DND-41 (cell line): Measurements from ENCODE around the gene BBS10.

ENCODE experiments used
- ATAC-seq: fragments of 200-7000 bp; cut with Tn5 transposase; 3 replicates; pipeline ENCODE4 v1.9.1; 2021; ENCODE audit warnings: low read depth; ENCODE audit not compliant: insufficient read depth
- DNase-seq: peaks from one replicate; pipeline ENCODE4 v3.0.0-alpha.2; 2020
- H2AFZ ChIP-seq: 2 replicates; pipeline ENCODE4 v1.6.0; 2012; ENCODE audit warnings: low read depth, low read length
- H3K27ac ChIP-seq: 2 replicates; pipeline ENCODE4 v1.5.1; 2012; ENCODE audit warnings: low read length, inconsistent platforms
- H3K27me3 ChIP-seq: fragments of 200-600 bp; sonication (generic); 2 replicates; pipeline ENCODE4 v1.6.0; 2012; ENCODE audit warnings: low read length, mild to moderate bottlenecking, inconsistent platforms; ENCODE audit not compliant: insufficient read depth, poor library complexity
- H3K36me3 ChIP-seq: 2 replicates; pipeline ENCODE4 v1.5.1; 2012; ENCODE audit warnings: low read length, inconsistent platforms; ENCODE audit not compliant: insufficient read depth
- H3K4me1 ChIP-seq: 2 replicates; pipeline ENCODE4 v1.5.1; 2012; ENCODE audit warnings: mild to moderate bottlenecking, low read length; ENCODE audit not compliant: insufficient read depth
- H3K4me2 ChIP-seq: 2 replicates; pipeline ENCODE4 v1.6.0; 2012; ENCODE audit warnings: mild to moderate bottlenecking, moderate library complexity, low read length, inconsistent platforms; ENCODE audit not compliant: insufficient read depth
- H3K4me3 ChIP-seq, 2 experiments: fragments of 200-600 bp in 1 of 2; shearing (Covaris generic) in 1 of 2; 2 replicates each; pipeline ENCODE4 v1.5.1; 2012 to 2016; ENCODE audit warnings: inconsistent platforms in 2 of 2, low read length in 2 of 2, mild to moderate bottlenecking in 2 of 2, low read depth in 1 of 2, moderate library complexity in 1 of 2
- H3K79me2 ChIP-seq: 2 replicates; pipeline ENCODE4 v1.6.0; 2012; ENCODE audit warnings: low read length, inconsistent platforms; ENCODE audit not compliant: insufficient read depth
- H3K9ac ChIP-seq: 2 replicates; pipeline ENCODE4 v1.6.0; 2012; ENCODE audit warnings: low read depth, mild to moderate bottlenecking, inconsistent platforms, low read length, moderate library complexity
- H3K9me3 ChIP-seq: 2 replicates; pipeline ENCODE4 v1.5.1; 2012; ENCODE audit warnings: low read length, moderate library complexity, mild to moderate bottlenecking, inconsistent platforms; ENCODE audit not compliant: insufficient read depth, severe bottlenecking
- H4K20me1 ChIP-seq: 2 replicates; pipeline ENCODE4 v1.6.0; 2012; ENCODE audit warnings: low read length; ENCODE audit not compliant: insufficient read depth
- EZH2 ChIP-seq: IDR thresholded peaks from 3 replicates; pipeline ENCODE4 v1.6.1; 2012; ENCODE audit warnings: borderline replicate concordance, low read depth, mild to moderate bottlenecking, moderate library complexity, low read length, inconsistent platforms; ENCODE audit not compliant: severe bottlenecking
- TF ChIP-seq, protein P1 (sequence below): IDR thresholded peaks from 2 replicates; pipeline ENCODE4 v1.5.1; 2012; ENCODE audit warnings: borderline replicate concordance, low read length, moderate library complexity, mild to moderate bottlenecking; ENCODE audit not compliant: poor library complexity, severe bottlenecking; ENCODE audit errors: extremely low read depth

The BBS10 gene

GRCh38 chr12:76375939-76376338 is 27.7 kb upstream of the BBS10 start:
- Histone ChIP-seq H3K36me3 (peaks cover 46% of the 10 kb centered on the region; the same call in 1 of the 2 replicates), H3K9me3 (no peaks in the 10 kb centered on the region), H4K20me1 (no peaks in the 10 kb centered on the region), H3K79me2 (no peaks in the 10 kb centered on the region), H2AFZ (no peak overlapping the region), H3K4me3 (no peak overlapping the region), H3K27ac (no peak overlapping the region), H3K4me1 (no peaks in the 10 kb centered on the region), H3K4me2 (no peak overlapping the region), H3K9ac (no peak overlapping the region), H3K27me3 (no peaks in the 10 kb centered on the region)
- TF ChIP-seq, protein P1, sequence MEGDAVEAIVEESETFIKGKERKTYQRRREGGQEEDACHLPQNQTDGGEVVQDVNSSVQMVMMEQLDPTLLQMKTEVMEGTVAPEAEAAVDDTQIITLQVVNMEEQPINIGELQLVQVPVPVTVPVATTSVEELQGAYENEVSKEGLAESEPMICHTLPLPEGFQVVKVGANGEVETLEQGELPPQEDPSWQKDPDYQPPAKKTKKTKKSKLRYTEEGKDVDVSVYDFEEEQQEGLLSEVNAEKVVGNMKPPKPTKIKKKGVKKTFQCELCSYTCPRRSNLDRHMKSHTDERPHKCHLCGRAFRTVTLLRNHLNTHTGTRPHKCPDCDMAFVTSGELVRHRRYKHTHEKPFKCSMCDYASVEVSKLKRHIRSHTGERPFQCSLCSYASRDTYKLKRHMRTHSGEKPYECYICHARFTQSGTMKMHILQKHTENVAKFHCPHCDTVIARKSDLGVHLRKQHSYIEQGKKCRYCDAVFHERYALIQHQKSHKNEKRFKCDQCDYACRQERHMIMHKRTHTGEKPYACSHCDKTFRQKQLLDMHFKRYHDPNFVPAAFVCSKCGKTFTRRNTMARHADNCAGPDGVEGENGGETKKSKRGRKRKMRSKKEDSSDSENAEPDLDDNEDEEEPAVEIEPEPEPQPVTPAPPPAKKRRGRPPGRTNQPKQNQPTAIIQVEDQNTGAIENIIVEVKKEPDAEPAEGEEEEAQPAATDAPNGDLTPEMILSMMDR, result no peak
- no peak for TF ChIP-seq EZH2
- no peak for ATAC-seq
- no peak for DNase-seq

- Histone ChIP-seq H4K20me1 (no peaks in the 10 kb centered on the region), H3K36me3 (peaks cover 48% of the 10 kb centered on the region; the same call in 1 of the 2 replicates), H3K79me2 (no peaks in the 10 kb centered on the region), H3K4me2 (no peak overlapping the region), H3K27ac (no peak overlapping the region), H2AFZ (no peak overlapping the region), H3K4me1 (no peaks in the 10 kb centered on the region), H3K27me3 (no peaks in the 10 kb centered on the region), H3K9ac (no peak overlapping the region), H3K4me3 (no peak overlapping the region), H3K9me3 (no peaks in the 10 kb centered on the region)
- no peak for DNase-seq
- ATAC-seq, result no peak
- no peak for TF ChIP-seq EZH2
Observed at GRCh38 chr12:76375470-76375869, 27.3 kb upstream of the BBS10 start.

GRCh38 chr12:76374386-76375020 is 26.3 kb upstream of the BBS10 start:
- no peak overlapping the region for H3K4me3 ChIP-seq

DNA sequence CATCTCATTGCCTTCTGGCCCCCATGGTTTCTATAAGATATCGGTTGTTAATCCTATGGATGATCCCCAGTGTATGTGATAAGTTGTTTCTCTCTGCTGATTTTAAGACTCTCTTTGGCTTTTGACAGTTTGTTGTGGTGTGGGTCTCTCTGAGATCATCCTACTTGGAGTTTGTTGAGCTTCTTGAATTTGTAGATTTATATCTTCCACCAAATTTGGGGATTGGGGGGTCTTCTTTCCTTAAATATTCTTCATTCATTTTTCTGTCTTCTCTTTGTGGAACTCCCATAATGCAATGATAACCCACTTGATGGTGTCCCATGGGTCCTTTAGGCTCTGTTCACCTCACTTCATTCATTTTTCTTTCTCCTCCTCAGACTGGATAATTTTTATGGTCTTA is 20.0 kb upstream of the BBS10 start:
- peaks cover 58% of the 10 kb centered on the region for H3K36me3 ChIP-seq
- H3K9ac ChIP-seq, result no peak overlapping the region
- no peak overlapping the region for H2AFZ ChIP-seq
- no peaks in the 10 kb centered on the region for H3K4me1 ChIP-seq
- TF ChIP-seq EZH2, result no peak
- TF ChIP-seq, protein P1, result no peak
- ATAC-seq (no peak), DNase-seq (no peak)
- H3K79me2 ChIP-seq, result no peaks in the 10 kb centered on the region
- H3K27me3 ChIP-seq, result no peaks in the 10 kb centered on the region
- H3K27ac ChIP-seq, result no peak overlapping the region
- no peaks in the 10 kb centered on the region for H4K20me1 ChIP-seq
- no peak overlapping the region for H3K4me3 ChIP-seq
- no peaks in the 10 kb centered on the region for H3K9me3 ChIP-seq
- no peak overlapping the region for H3K4me2 ChIP-seq

More at GRCh38 chr12:76374386-76375020, 26.3 kb upstream of the BBS10 start:
- no peaks in the 10 kb centered on the region for H3K9me3 ChIP-seq
- TF ChIP-seq, protein P1, result no peak
- TF ChIP-seq EZH2, result no peak
- H3K27ac ChIP-seq, result no peak overlapping the region
- H4K20me1 ChIP-seq, result no peaks in the 10 kb centered on the region
- ATAC-seq (no peak), DNase-seq (no peak)
- no peaks in the 10 kb centered on the region for H3K4me1 ChIP-seq
- no peaks in the 10 kb centered on the region for H3K79me2 ChIP-seq
- H3K9ac ChIP-seq, result no peak overlapping the region
- H2AFZ ChIP-seq, result no peak overlapping the region
- no peaks in the 10 kb centered on the region for H3K27me3 ChIP-seq
- H3K4me2 ChIP-seq, result no peak overlapping the region
- peaks cover 53% of the 10 kb centered on the region; the same call in 1 of the 2 replicates for H3K36me3 ChIP-seq
